ENCODE measurements around the gene MYL6. TPM values are rescaled to one million over a fixed set of nuclear protein-coding genes. Genes with fewer than 3 reads are reported as not detected.

MYL6 gene
- total and polyA plus RNA-seq, 10 donors = 1,063 to 3,098 (median 1,427) TPM

DNA sequence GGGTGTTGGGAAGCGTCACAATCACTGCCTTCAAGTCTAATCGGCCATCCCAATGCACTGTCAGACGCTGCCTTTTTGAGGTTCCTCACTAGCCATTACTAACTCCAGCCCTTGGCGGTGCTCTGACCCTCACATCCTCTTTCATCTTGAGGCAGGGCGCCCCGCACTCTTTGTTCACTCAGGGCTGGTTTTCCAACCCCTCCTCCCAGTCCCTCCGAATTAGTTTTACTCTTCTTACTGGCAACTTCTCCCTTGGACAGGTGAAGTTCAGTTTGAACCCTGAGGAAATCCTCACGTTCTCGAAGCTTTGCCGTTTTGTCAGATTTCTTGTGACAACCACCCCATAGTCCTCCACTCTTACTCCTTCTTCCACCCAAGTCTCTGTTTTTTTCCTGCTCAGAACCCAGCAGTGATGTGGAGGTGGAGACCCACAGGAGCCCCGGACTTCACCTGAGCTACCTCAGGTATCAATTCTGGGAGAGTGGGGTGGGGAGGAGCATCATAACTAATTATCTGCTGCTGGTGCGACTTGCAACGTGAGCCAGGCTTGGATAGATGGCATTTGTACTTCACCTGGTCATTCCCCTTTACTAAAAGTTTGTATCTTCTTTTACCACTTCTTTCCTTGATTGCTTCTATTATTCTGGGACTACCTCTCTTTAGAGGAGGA is 39.3 kb upstream of the MYL6 start:
- intact Hi-C loops (cut with DNase I; ENCODE audit: low total_unique reads) = no loop called here
- 6 to 10% (median 8%) methylated on average over 13 of the region's 13 CpGs for WGBS, 5 donors
- H3K4me1 ChIP-seq = peaks cover 15 to 77% (median 43%) of the 10 kb centered on the region in 6 donors
- H3K9me3 ChIP-seq = no peaks in the 10 kb centered on the region
- peaks cover 0 to 43% (median 20%) of the 10 kb centered on the region in 6 donors for H3K36me3 ChIP-seq
- H3K4me3 ChIP-seq = peak overlapping the region; percentile 54 to 80 (median 70)
- peak overlapping the region; percentile 83 to 98 (median 94) for H3K27ac ChIP-seq
- no peak for DNase-seq
- no peak for TF ChIP-seq CTCF (IDR thresholded peaks at IDR 0.05 in 8 of 11, conservative IDR thresholded peaks at IDR 0.05 in 3 of 11)
- TF ChIP-seq POLR2A (IDR thresholded peaks at IDR 0.05) = no peak
- TF ChIP-seq POLR2AphosphoS5 (IDR thresholded peaks at IDR 0.05) = no peak
- H3K27me3 ChIP-seq (replicated peaks in 1 of 7) = no peaks in the 10 kb centered on the region

DNA sequence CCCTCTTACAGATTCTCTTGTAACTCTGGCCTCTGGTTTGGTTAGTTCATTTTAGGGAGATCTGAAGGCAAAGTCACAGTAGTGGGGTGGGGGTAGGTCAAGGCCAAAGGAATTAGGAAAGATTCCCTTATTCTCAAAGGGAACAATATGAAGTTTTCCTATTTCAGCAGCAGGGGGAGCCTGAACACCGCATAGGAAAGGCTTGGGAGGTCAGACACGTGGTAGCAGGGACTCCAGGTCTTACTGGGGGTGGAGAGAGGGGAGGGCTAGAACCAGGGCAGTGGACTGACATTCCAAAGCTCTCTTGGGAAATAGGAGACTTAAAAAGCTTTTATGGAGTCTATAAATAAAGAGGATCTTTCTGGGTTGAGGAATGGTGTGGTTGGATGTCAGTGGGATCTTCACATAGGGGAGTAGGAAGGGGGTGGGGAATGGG is 38.8 kb upstream of the MYL6 start:
- H3K27ac ChIP-seq = peak overlapping the region; percentile 53 to 98 (median 94)
- no peak for DNase-seq
- H3K4me3 ChIP-seq = peak overlapping the region in 5 of 8 donors; percentile 67 to 80 (median 72)
- H3K4me1 ChIP-seq = peaks cover 15 to 83% (median 46%) of the 10 kb centered on the region in 6 donors
- intact Hi-C loops (cut with DNase I; ENCODE audit: low total_unique reads) = no loop called here
- TF ChIP-seq POLR2A (IDR thresholded peaks at IDR 0.05) (no peak), CTCF (IDR thresholded peaks at IDR 0.05 in 8 of 11, conservative IDR thresholded peaks at IDR 0.05 in 3 of 11) (peak; percentile 57 to 92 (median 78)), POLR2AphosphoS5 (IDR thresholded peaks at IDR 0.05) (peak in 1 of 3 donors; percentile 61)
- 0 to 1% (median 0%) methylated on average over 2 of the region's 2 CpGs for WGBS, 5 donors
- H3K27me3 ChIP-seq (replicated peaks in 1 of 7) = no peaks in the 10 kb centered on the region
- peaks cover 0 to 37% (median 20%) of the 10 kb centered on the region in 6 donors for H3K36me3 ChIP-seq
- H3K9me3 ChIP-seq = no peaks in the 10 kb centered on the region

GRCh38 chr12:56120158-56120846 is 37.9 kb upstream of the MYL6 start:
- WGBS, 5 donors = 89 to 96% (median 94%) methylated on average over 17 of the region's 17 CpGs
- DNase-seq = no peak
- TF ChIP-seq CTCF (IDR thresholded peaks at IDR 0.05 in 8 of 11, conservative IDR thresholded peaks at IDR 0.05 in 3 of 11) (no peak), POLR2AphosphoS5 (IDR thresholded peaks at IDR 0.05) (no peak), POLR2A (IDR thresholded peaks at IDR 0.05) (no peak)
- peak overlapping the region in 5 of 8 donors; percentile 53 to 98 (median 98) for H3K27ac ChIP-seq
- H3K9me3 ChIP-seq = no peaks in the 10 kb centered on the region
- H3K4me1 ChIP-seq = peaks cover 16 to 89% (median 52%) of the 10 kb centered on the region in 6 donors
- no peaks in the 10 kb centered on the region for H3K27me3 ChIP-seq (replicated peaks in 1 of 7)
- peaks cover 0 to 37% (median 20%) of the 10 kb centered on the region in 6 donors for H3K36me3 ChIP-seq
- no peak overlapping the region for H3K4me3 ChIP-seq
- intact Hi-C loops (cut with DNase I; ENCODE audit: low total_unique reads) = no loop called here
